ENCODE measurements around the gene ARPC5L. TPM values are rescaled to one million over a fixed set of nuclear protein-coding genes. Genes with fewer than 3 reads are reported as not detected.
A peak's percentile ranks its signal among the peaks of the same experiment; 100 is the strongest.

Gene ARPC5L
- total and polyA plus RNA-seq, 9 of the 15 experiments (the other 6 are each of a cell fraction or from before 2014, with no cell fraction given): 25.4 to 113 (median 63.8) TPM

DNA sequence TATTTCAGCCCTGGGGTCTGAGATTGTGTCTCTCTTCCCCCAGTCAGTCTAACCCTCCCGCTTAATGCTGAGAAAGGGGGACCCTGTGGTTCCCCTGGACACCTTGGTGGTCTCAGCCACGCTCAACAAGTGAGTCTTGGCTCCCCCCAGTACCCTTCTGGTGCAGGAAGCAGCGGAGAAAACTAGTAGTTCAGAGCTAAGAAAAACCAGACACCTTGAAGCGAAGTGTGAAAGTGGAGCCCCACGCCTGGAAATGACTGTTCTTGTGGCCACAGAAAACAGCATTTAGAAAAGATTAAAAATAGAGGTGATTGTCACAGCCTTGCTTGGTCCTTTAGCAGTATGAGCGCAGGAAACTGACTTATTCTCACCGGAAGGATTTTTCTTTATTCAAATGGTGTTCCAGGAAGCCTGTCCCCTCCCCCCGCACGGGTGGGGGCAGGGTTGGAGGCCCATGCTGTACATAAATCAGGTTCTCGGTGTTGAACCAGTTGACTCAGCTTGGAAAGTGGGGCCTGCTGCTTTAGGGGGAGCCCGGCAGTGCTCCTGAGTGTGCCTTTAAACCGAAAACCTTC is 8.1 kb downstream of the ARPC5L start (continued):
- no peak for TF ChIP-seq CCAR2 (IDR thresholded peaks at IDR 0.05; ENCODE audit: low read depth, low read length)
- TF ChIP-seq DPF2 (IDR thresholded peaks at IDR 0.05): no peak
- no peak for TF ChIP-seq KLF1 (tag; IDR thresholded peaks at IDR 0.05)
- TF ChIP-seq ZC3H4 (CRISPR knock-in tag; IDR thresholded peaks at IDR 0.05; ENCODE audit: borderline replicate concordance): no peak
- no peak for TF ChIP-seq FOS (IDR thresholded peaks at IDR 0.05; ENCODE audit: extremely low read depth, insufficient read length)
- TF ChIP-seq RCOR1 (IDR thresholded peaks at IDR 0.05; ENCODE audit: borderline replicate concordance in 1 of 2, low read depth in 2 of 2, low read length in 2 of 2): peak in 1 of 2 experiments; percentile 56; a peak in 1 of 4 replicates
- no peak for TF ChIP-seq ZC3H11A (IDR thresholded peaks at IDR 0.05; ENCODE audit: low read depth, low read length)

DNA sequence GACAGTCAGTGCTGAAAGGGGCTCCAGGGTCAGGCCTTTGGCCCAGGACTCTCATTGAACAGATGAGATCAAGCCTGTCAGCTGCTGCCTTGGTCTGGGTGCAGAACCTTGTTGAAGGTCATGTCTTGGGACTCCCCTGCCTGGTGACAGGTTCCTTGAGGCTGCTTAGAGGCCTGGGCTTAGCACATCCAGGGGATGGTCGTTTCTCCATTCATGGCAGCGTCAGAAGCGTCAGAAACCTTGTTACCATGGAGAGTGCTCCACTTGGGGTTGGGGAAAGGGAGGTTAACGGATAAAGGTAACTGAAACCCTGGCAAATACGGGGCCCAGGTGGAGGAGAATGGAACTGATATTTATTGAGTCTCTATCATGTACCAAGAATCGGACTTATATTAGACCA is 8.8 kb downstream of the ARPC5L start:
- Histone ChIP-seq H3K27me3 (ENCODE audit: control insufficient read depth in 2 of 2, insufficient read depth in 2 of 2, low read length in 2 of 2) (no peaks in the 10 kb centered on the region), H3K27ac (ENCODE audit: extremely low read depth, low read depth, low read length) (peak overlapping the region; percentile 97), H3K36me3 (ENCODE audit: control insufficient read depth, insufficient read depth, low read length) (peaks cover 62% of the 10 kb centered on the region), H4K20me1 (replicated peaks; ENCODE audit: control insufficient read depth, insufficient read depth, low read length) (peaks cover 28% of the 10 kb centered on the region), H3K4me3 (peak overlapping the region; percentile 91), H3K4me2 (ENCODE audit: insufficient read depth, low read length) (peak overlapping the region; percentile 100), H3K9me1 (ENCODE audit: control insufficient read depth, insufficient read depth, low read length) (peaks cover 16% of the 10 kb centered on the region), H3K79me2 (ENCODE audit: control insufficient read depth, insufficient read depth, low read length) (peaks cover 89% of the 10 kb centered on the region), H3K9ac (ENCODE audit: insufficient read depth in 1 of 2, low read depth in 2 of 2, low read length in 2 of 2) (peak overlapping the region; percentile 98 to 99), H3K9me3 (replicated peaks; ENCODE audit: control insufficient read depth, insufficient read depth, low read depth, low read length) (no peaks in the 10 kb centered on the region), H2AFZ (ENCODE audit: low read depth, low read length) (no peak overlapping the region), H3K4me1 (replicated peaks in 1 of 2; ENCODE audit: control insufficient read depth in 2 of 2, insufficient read depth in 2 of 2, low read length in 2 of 2) (peaks cover 35 to 50% of the 10 kb centered on the region in 2 experiments)
- no TSS peak for BruUV-seq (replicated peaks)
- ATAC-seq (no peak), DNase-seq (ENCODE audit: extremely low read depth in 1 of 4, low spot score in 3 of 4) (no peak), FAIRE-seq (peak; percentile 15)
- WGBS (ENCODE audit: insufficient coverage, low coverage, missing lambda C conversion rate): 19% methylated on average over 6 of the region's 6 CpGs
- in situ Hi-C loops (cut with MboI) (no loop called here), intact Hi-C loops (cut with micrococcal nuclease) (loop anchor here (2.0 kb wide), 1 partner anchor 70 kb away; the partner anchor contains the start of gene GOLGA1)
- POLR2A ChIA-PET: interaction anchor here (0.6 to 2.0 kb wide), 9 partner anchors 9 to 1690 kb away, joined by 3 to 9 read pairs (median 3); partner anchors contain the start of genes ARPC5L and RPL35
- CTCF ChIA-PET (ENCODE audit: low intra/inter-chr PET ratio): no interaction called here
- peak; percentile 52; the same call in 1 of the 2 replicates for TF ChIP-seq FOXK1 (CRISPR knock-in tag; IDR thresholded peaks at IDR 0.05; ENCODE audit: borderline replicate concordance)
- no peak for TF ChIP-seq FOSL1 (tag; conservative IDR thresholded peaks at IDR 0.05)
- TF ChIP-seq HNRNPLL (IDR thresholded peaks at IDR 0.05; ENCODE audit: low read depth, low read length, poor library complexity, severe bottlenecking): peak; percentile 90
- peak; percentile 8 for TF ChIP-seq SMAD1 (IDR thresholded peaks at IDR 0.05; ENCODE audit: low read depth, low read length, partially characterized antibody)
- TF ChIP-seq TEAD1 (CRISPR knock-in tag; IDR thresholded peaks at IDR 0.05): 0 out of 4 replicates have a peak, but pooled peaks of 1 of the 2 experiments have one; percentile 9
- peak; percentile 3; the same call in 1 of the 2 replicates for TF ChIP-seq ZNF12 (CRISPR knock-in tag; IDR thresholded peaks at IDR 0.05)
- TF ChIP-seq PTRF (tag; IDR thresholded peaks at IDR 0.05): no peak
- TF ChIP-seq CHD1 (IDR thresholded peaks at IDR 0.05; ENCODE audit: low read length): peak; percentile 25
- TF ChIP-seq ZNF133 (CRISPR knock-in tag; IDR thresholded peaks at IDR 0.05): no peak
